PC-3 (cell line): ENCODE measurements around the gene HLF.

Experiments used
- EZH2 ChIP-seq: fragments of 300-600 bp; sonication (generic); IDR thresholded peaks from one replicate; pipeline ENCODE4 v1.6.1; 2017; ENCODE audit warnings: antibody characterized with exemption, mild to moderate bottlenecking, low read length; ENCODE audit not compliant: unreplicated experiment
- TF ChIP-seq, protein P1 (sequence below): fragments of 300-600 bp; sonication (generic); conservative IDR thresholded peaks from 2 replicates; pipeline ENCODE4 v1.5.1; 2017; ENCODE audit warnings: antibody characterized with exemption, low read depth, mild to moderate bottlenecking, low read length

DNA sequence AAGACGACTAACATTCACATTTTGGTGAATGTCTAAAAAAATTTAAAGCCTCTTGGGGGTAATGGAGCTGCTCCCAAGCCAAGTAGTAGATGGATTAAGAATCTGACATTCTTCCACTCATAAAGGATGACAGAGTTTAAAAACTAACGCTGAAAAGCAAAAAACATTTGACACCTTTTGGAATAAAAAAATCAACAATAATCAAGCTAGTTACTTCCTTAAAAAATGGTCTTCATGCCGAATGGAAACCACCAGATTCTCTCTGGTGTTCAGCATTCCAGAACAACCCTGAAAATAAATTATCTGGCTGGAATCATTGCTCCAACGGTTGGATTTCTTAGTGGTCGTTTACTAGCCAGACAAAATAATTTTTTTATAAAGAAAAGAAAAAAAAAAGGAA is 18.0 kb downstream of the HLF start:
- TF ChIP-seq, protein P1, sequence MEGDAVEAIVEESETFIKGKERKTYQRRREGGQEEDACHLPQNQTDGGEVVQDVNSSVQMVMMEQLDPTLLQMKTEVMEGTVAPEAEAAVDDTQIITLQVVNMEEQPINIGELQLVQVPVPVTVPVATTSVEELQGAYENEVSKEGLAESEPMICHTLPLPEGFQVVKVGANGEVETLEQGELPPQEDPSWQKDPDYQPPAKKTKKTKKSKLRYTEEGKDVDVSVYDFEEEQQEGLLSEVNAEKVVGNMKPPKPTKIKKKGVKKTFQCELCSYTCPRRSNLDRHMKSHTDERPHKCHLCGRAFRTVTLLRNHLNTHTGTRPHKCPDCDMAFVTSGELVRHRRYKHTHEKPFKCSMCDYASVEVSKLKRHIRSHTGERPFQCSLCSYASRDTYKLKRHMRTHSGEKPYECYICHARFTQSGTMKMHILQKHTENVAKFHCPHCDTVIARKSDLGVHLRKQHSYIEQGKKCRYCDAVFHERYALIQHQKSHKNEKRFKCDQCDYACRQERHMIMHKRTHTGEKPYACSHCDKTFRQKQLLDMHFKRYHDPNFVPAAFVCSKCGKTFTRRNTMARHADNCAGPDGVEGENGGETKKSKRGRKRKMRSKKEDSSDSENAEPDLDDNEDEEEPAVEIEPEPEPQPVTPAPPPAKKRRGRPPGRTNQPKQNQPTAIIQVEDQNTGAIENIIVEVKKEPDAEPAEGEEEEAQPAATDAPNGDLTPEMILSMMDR: no peak
- TF ChIP-seq EZH2: no peak
